Body of pancreas (tissue), 4 donors: Measurements from ENCODE around the gene P3H2.

Experiments used
- CTCF ChIP-seq, 7 experiments: fragments of 450-650 bp in 4 of 7; fragments of 200-600 bp in 3 of 7; sonication (generic) in 3 of 7; IDR thresholded peaks; one replicate each; pipeline ENCODE4 v1.5.1; 2016 to 2019; ENCODE audit warnings: antibody characterized with exemption in 7 of 7
- POLR2A ChIP-seq, 3 donors: fragments of 450-650 bp; IDR thresholded peaks; one replicate each; pipeline ENCODE4 v1.6.1; 2016; ENCODE audit warnings: antibody characterized with exemption in 3 of 3, mild to moderate bottlenecking in 2 of 3

- TF ChIP-seq POLR2A (IDR thresholded peaks at IDR 0.05) = no peak
- TF ChIP-seq CTCF (IDR thresholded peaks at IDR 0.05) = no peak
Measured at GRCh38 chr3:190014940-190015339, 105.8 kb downstream of the P3H2 start.
